ENCODE measurements around the gene ARHGAP8. TPM values are rescaled to one million over a fixed set of nuclear protein-coding genes. Genes with fewer than 3 reads are reported as not detected.
"Not testable (repeated sequence)": the region's sequence is repeated elsewhere in the genome, so short reads cannot be mapped to it uniquely, and the experiment has no call there.

ARHGAP8 gene
- total and polyA plus RNA-seq, 4 donors: 1.4 to 3.0 TPM; not detected in 2

- intact Hi-C loops (cut with DNase I): no loop called here
- no peak overlapping the region for H3K27ac ChIP-seq (ENCODE audit: low read depth in 1 of 2, low read length in 2 of 2)
- no peaks in the 10 kb centered on the region for H3K27me3 ChIP-seq (ENCODE audit: control insufficient read depth in 1 of 2, insufficient read depth in 2 of 2, low read length in 1 of 2)
- ATAC-seq (ENCODE audit: low FRiP score) (no peak), DNase-seq (no peak)
- H3K4me3 ChIP-seq (ENCODE audit: low read length in 2 of 2): no peak overlapping the region
- H3K4me1 ChIP-seq (ENCODE audit: control insufficient read depth in 1 of 2, insufficient read depth in 2 of 2, low read length in 2 of 2): no peaks in the 10 kb centered on the region
- 81 to 82% methylated on average over 16 of the region's 16 CpGs for WGBS, 2 donors
- H3K9me3 ChIP-seq (ENCODE audit: control insufficient read depth, low read length): no peaks in the 10 kb centered on the region
- H3K36me3 ChIP-seq (ENCODE audit: control insufficient read depth in 1 of 2, insufficient read depth in 2 of 2, low read length in 1 of 2): no peaks in the 10 kb centered on the region
Observed at GRCh38 chr22:44799077-44799945, 46.9 kb downstream of the ARHGAP8 start.

DNA sequence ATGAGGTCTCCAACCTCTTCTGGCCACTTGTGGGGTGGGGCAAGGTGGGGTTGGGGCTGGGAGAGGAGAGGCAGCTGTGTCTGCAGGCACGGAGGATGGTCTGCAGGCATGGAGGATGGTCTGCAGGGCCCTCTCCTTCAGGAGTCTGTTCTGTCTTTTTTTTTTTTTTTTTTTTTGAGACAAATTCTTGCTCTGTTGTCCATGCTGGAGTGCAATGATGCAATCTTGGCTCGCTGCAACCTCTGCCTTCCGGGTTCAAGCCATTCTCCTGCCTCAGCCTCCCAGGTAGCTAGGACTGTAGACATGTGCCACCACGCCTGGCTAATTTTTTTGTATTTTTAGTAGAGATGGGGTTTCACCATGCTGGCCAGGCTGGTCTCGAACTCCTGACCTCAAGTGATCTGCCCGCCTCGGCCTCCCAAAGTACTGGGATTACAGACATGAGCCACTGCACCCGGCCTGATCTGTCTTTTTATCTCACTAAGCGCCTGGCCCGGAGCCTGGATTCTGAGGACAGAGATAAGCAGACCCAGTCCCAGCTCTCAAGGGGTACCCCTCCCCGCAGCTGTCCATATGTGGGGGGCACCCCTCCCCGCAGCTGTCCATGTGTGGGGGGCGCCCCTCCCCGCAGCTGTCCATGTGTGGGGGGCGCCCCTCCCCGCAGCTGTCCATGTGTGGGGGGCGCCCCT, 47.7 kb downstream of the ARHGAP8 start:
- 46 to 51% methylated on average over 13 to 14 of the region's 17 CpGs for WGBS, 2 donors
- H3K4me3 ChIP-seq (ENCODE audit: low read length in 2 of 2); intact Hi-C loops (cut with DNase I); ATAC-seq (ENCODE audit: low FRiP score); H3K36me3 ChIP-seq (ENCODE audit: control insufficient read depth in 1 of 2, insufficient read depth in 2 of 2, low read length in 1 of 2); H3K9me3 ChIP-seq (ENCODE audit: control insufficient read depth, low read length); H3K27ac ChIP-seq (ENCODE audit: low read depth in 1 of 2, low read length in 2 of 2); H3K27me3 ChIP-seq (ENCODE audit: control insufficient read depth in 1 of 2, insufficient read depth in 2 of 2, low read length in 1 of 2); H3K4me1 ChIP-seq (ENCODE audit: control insufficient read depth in 1 of 2, insufficient read depth in 2 of 2, low read length in 2 of 2); DNase-seq: not testable (repeated sequence)

GRCh38 chr22:44801476-44801875, 49.1 kb downstream of the ARHGAP8 start:
- no peaks in the 10 kb centered on the region for H3K9me3 ChIP-seq (ENCODE audit: control insufficient read depth, low read length)
- no peaks in the 10 kb centered on the region for H3K27me3 ChIP-seq (ENCODE audit: control insufficient read depth in 1 of 2, insufficient read depth in 2 of 2, low read length in 1 of 2)
- DNase-seq (no peak), ATAC-seq (ENCODE audit: low FRiP score) (no peak)
- WGBS, 2 donors: 45 to 56% methylated on average over 11 of the region's 11 CpGs
- H3K36me3 ChIP-seq (ENCODE audit: control insufficient read depth in 1 of 2, insufficient read depth in 2 of 2, low read length in 1 of 2): no peaks in the 10 kb centered on the region
- intact Hi-C loops (cut with DNase I): no loop called here
- no peak overlapping the region for H3K27ac ChIP-seq (ENCODE audit: low read depth in 1 of 2, low read length in 2 of 2)
- no peak overlapping the region for H3K4me3 ChIP-seq (ENCODE audit: low read length in 2 of 2)
- no peaks in the 10 kb centered on the region for H3K4me1 ChIP-seq (ENCODE audit: control insufficient read depth in 1 of 2, insufficient read depth in 2 of 2, low read length in 2 of 2)

GRCh38 chr22:44802071-44802700, 49.8 kb downstream of the ARHGAP8 start:
- ATAC-seq (ENCODE audit: low FRiP score) (no peak), DNase-seq (no peak)
- H3K36me3 ChIP-seq (ENCODE audit: control insufficient read depth in 1 of 2, insufficient read depth in 2 of 2, low read length in 1 of 2): no peaks in the 10 kb centered on the region
- H3K4me3 ChIP-seq (ENCODE audit: low read length in 2 of 2): no peak overlapping the region
- WGBS, 2 donors: 73 to 77% methylated on average over 14 of the region's 14 CpGs
- no peaks in the 10 kb centered on the region for H3K4me1 ChIP-seq (ENCODE audit: control insufficient read depth in 1 of 2, insufficient read depth in 2 of 2, low read length in 2 of 2)
- no peaks in the 10 kb centered on the region for H3K27me3 ChIP-seq (ENCODE audit: control insufficient read depth in 1 of 2, insufficient read depth in 2 of 2, low read length in 1 of 2)
- intact Hi-C loops (cut with DNase I): no loop called here
- H3K9me3 ChIP-seq (ENCODE audit: control insufficient read depth, low read length): no peaks in the 10 kb centered on the region
- H3K27ac ChIP-seq (ENCODE audit: low read depth in 1 of 2, low read length in 2 of 2): no peak overlapping the region

DNA sequence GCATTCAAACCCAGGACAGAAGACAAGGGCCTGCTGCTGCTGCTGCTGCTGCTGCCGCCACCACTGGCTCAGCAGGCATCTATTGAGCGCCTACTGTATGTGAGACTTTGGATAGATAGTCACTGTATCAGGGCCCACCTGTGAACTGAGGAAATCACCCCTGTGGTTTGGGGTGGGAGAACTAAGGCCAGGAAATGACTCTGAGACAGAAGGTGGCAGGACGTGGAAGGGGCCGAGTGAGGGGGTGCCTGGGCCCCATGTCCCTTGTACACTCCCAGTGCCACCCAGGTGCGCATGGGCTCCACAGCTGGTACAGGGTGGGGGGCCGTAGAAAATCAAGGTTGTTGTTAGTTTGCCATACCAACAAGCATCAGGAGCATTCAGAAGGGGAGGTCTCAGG, 50.6 kb downstream of the ARHGAP8 start:
- intact Hi-C loops (cut with DNase I): no loop called here

DNA sequence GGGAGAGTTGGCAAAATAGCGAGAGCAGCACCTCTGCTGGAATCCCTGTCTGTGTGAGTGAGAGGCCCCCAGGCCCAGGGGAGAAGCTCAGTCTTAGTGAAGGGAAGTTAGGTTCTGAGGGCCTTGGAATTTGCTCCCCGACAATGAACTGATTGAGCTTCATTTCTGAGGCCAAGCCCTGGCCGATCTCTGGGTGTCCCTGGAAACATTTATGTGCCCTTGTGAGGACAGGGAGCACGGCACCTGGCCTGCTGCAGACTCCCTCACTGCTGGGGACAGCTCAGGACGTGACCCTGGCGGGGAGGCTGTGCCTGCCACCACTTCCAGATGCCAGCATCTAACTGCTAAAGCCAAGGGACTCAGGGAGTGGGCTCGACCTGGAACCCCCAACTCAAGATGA, 52.0 kb downstream of the ARHGAP8 start:
- no peak for DNase-seq

More for the DNA sequence above, 50.6 kb downstream of the ARHGAP8 start:
- DNase-seq (no peak), ATAC-seq (ENCODE audit: low FRiP score) (no peak)
- Histone ChIP-seq H3K4me3 (ENCODE audit: low read length in 2 of 2) (no peak overlapping the region), H3K4me1 (ENCODE audit: control insufficient read depth in 1 of 2, insufficient read depth in 2 of 2, low read length in 2 of 2) (no peaks in the 10 kb centered on the region), H3K36me3 (ENCODE audit: control insufficient read depth in 1 of 2, insufficient read depth in 2 of 2, low read length in 1 of 2) (no peaks in the 10 kb centered on the region), H3K27me3 (ENCODE audit: control insufficient read depth in 1 of 2, insufficient read depth in 2 of 2, low read length in 1 of 2) (no peaks in the 10 kb centered on the region), H3K9me3 (ENCODE audit: control insufficient read depth, low read length) (no peaks in the 10 kb centered on the region), H3K27ac (ENCODE audit: low read depth in 1 of 2, low read length in 2 of 2) (no peak overlapping the region)
- WGBS, 2 donors: 84 to 86% methylated on average over 6 of the region's 6 CpGs

DNA sequence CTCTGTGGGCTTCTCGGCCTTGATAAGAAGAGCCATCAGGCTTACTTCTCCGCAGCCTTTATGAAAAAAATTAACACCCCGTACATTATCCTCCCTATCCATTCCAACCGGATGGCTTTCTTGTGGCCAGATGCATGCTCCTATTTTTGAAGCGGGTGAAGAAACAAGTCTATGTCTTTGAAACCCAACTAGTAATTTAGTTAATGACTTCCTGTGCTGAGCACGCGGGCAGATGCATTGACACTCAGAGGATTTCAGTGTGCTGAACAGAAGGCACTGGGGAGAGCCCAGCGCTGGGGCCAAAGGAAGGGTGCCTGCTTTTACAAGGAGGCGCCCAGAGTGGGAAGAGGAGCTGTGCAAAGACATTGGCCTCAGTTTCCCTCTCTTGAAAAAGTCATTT, 53.3 kb downstream of the ARHGAP8 start:
- Histone ChIP-seq H3K27ac (ENCODE audit: low read depth in 1 of 2, low read length in 2 of 2) (no peak overlapping the region), H3K27me3 (ENCODE audit: control insufficient read depth in 1 of 2, insufficient read depth in 2 of 2, low read length in 1 of 2) (no peaks in the 10 kb centered on the region), H3K36me3 (ENCODE audit: control insufficient read depth in 1 of 2, insufficient read depth in 2 of 2, low read length in 1 of 2) (no peaks in the 10 kb centered on the region), H3K4me3 (ENCODE audit: low read length in 2 of 2) (no peak overlapping the region), H3K9me3 (ENCODE audit: control insufficient read depth, low read length) (no peaks in the 10 kb centered on the region), H3K4me1 (ENCODE audit: control insufficient read depth in 1 of 2, insufficient read depth in 2 of 2, low read length in 2 of 2) (no peaks in the 10 kb centered on the region)
- ATAC-seq (ENCODE audit: low FRiP score) (no peak), DNase-seq (no peak)
- WGBS, 2 donors: 71 to 80% methylated on average over 9 of the region's 9 CpGs
- intact Hi-C loops (cut with DNase I): no loop called here

More for the DNA sequence above, 52.0 kb downstream of the ARHGAP8 start:
- H3K4me1 ChIP-seq (ENCODE audit: control insufficient read depth in 1 of 2, insufficient read depth in 2 of 2, low read length in 2 of 2): no peaks in the 10 kb centered on the region
- no peak for ATAC-seq (ENCODE audit: low FRiP score)
- WGBS, 2 donors: 60 to 67% methylated on average over 7 of the region's 7 CpGs
- no peaks in the 10 kb centered on the region for H3K36me3 ChIP-seq (ENCODE audit: control insufficient read depth in 1 of 2, insufficient read depth in 2 of 2, low read length in 1 of 2)
- intact Hi-C loops (cut with DNase I): no loop called here
- H3K9me3 ChIP-seq (ENCODE audit: control insufficient read depth, low read length): no peaks in the 10 kb centered on the region
- no peak overlapping the region for H3K27ac ChIP-seq (ENCODE audit: low read depth in 1 of 2, low read length in 2 of 2)
- H3K27me3 ChIP-seq (ENCODE audit: control insufficient read depth in 1 of 2, insufficient read depth in 2 of 2, low read length in 1 of 2): no peaks in the 10 kb centered on the region
- no peak overlapping the region for H3K4me3 ChIP-seq (ENCODE audit: low read length in 2 of 2)

DNA sequence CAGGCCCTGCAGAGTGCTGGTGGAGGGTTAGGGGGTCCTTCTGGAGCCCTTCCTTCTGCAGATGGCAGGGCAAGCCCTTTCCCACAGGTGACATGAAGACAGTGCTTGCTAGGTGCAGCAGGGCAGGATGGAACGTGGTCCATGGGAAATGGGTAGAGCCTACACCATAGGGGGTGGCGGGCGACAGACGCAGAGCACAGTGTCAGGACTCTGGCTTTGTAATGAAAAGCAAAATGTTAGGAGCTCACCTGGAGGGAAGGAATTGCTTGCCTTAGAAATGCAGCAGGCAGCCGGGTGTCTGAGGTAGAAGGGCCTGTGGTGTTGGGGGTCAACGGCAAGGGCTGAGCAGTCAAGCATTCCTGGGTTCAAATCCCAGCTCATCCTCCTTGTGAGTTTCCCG, 54.9 kb downstream of the ARHGAP8 start:
- H3K36me3 ChIP-seq (ENCODE audit: control insufficient read depth in 1 of 2, insufficient read depth in 2 of 2, low read length in 1 of 2): no peaks in the 10 kb centered on the region
- ATAC-seq (ENCODE audit: low FRiP score) (no peak), DNase-seq (no peak)
- no peak overlapping the region for H3K4me3 ChIP-seq (ENCODE audit: low read length in 2 of 2)
- H3K27ac ChIP-seq (ENCODE audit: low read depth in 1 of 2, low read length in 2 of 2): no peak overlapping the region
- intact Hi-C loops (cut with DNase I): no loop called here
- H3K9me3 ChIP-seq (ENCODE audit: control insufficient read depth, low read length): no peaks in the 10 kb centered on the region
- H3K4me1 ChIP-seq (ENCODE audit: control insufficient read depth in 1 of 2, insufficient read depth in 2 of 2, low read length in 2 of 2): no peaks in the 10 kb centered on the region
- WGBS, 2 donors: 67 to 69% methylated on average over 7 of the region's 7 CpGs
- H3K27me3 ChIP-seq (ENCODE audit: control insufficient read depth in 1 of 2, insufficient read depth in 2 of 2, low read length in 1 of 2): no peaks in the 10 kb centered on the region
